OCI-M2 (cell line): ENCODE measurements around the gene ZNF135.

Experiments used
- DNase-seq: peaks from one replicate; lab custom pipeline; 2025; ENCODE audit not compliant: unreplicated experiment; lab: John Stamatoyannopoulos, UW

The ZNF135 gene

GRCh38 chr19:58089846-58090245 is 30.8 kb downstream of the ZNF135 start:
- DNase-seq, result no peak

DNA sequence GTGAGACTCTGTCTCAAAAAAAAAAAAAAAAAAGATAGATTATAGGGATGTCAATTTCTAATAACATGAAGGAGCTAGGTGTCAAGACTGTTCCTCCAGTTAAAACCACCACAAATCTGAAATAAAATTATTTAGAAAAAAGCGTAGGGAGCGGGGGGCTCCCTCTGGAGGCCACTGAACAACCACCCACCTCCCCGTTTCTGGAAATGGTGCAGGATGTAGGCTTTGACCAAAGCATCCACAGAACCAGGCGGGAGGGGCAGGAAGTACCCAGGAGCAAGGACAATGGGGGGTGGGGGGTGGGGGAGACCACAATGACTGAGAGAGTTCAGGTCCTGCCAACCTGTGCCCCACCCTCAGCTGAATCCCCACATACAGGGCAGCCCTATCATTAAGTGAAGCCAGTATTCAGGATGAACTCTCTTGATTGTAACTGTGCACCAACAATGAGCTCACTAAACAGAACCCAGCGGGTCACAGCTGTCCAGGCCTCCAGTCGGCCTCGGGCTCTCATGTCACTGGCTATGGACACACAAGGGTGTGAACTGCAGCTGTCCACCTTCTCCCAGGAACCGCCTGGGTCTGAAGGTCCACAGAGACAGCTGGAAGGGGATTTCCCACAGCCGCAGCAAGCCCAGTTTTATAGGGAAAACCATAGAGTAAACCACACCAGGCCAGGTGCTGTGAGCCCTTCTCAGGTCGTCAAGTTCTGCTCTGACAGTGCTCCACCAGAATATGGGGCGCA is 32.3 kb downstream of the ZNF135 start:
- DNase-seq, result no peak

DNA sequence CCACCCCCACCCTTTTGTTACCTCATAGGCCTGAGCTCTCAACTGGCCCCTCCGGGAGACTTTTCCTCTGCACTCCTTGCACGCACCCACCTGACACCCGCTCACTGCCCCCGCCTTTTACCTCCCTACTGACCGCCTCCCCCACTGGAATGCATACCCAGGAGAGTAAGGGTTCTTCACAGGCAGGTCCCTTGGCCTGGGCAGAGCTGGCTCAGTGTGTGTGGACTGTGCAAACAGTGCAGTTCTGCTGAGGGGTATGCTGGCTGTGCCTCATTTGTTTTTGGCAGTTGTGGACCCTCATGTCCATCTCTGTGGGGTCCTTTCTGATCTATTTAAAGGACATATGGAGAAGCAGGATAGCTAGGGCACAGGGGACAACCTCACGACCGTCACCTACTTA is 34.0 kb downstream of the ZNF135 start:
- no peak for DNase-seq

- DNase-seq, result no peak
Measured at GRCh38 chr19:58095328-58095727, 36.2 kb downstream of the ZNF135 start.

- no peak for DNase-seq
Measured at GRCh38 chr19:58096884-58097283, 37.8 kb downstream of the ZNF135 start.

GRCh38 chr19:58097349-58097748 is 38.3 kb downstream of the ZNF135 start:
- no peak for DNase-seq

DNA sequence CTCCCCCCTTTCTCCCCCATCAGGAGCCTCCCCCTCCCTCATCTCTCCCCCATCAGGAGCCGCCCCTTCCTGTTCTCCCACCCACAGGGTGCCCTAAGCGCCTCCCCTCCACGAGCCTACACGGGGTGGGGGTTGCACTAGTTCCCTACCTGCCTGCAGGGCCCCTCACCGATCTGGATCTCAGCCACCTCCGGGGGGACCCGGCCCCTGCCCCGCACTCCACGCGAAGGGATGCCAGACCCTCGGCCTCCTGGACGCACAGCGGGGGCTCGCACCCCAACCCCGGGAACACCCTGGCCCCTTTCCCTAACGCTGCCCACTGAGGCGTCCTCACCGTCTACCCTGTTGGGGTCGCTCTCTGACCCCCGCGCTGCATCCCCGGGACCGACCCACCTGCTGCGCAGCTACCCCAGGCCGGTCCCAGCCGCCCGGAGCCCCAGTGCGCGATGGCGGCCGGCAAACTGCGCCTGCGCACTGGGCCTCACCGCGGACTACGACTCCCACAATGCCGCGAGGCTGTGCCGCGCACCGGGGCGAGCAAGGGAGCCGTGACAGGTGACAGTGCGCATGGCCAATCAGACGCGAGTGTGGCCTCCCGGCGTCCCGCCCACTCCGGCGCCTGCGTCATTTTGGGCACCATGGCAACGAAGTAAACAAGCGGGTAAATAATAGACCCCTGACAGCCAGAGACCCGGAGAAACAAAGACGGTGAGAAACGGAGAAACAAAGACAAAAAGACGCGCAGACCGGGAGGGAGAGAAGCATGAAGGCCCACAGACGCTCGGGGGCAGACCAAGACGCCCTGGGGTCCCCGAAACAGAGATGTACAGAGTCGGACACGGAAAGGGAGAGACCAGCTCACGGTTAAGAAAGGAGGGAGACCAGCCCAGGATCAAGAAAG is 38.9 kb downstream of the ZNF135 start, which contains the start of gene ZSCAN18:
Gene ZSCAN18 (minus strand): TSS at position 451 of the 901 bp plus-strand sequence. CDS start 7,964 bp downstream, outside the sequence.
- DNase-seq, result peak; percentile 61

DNA sequence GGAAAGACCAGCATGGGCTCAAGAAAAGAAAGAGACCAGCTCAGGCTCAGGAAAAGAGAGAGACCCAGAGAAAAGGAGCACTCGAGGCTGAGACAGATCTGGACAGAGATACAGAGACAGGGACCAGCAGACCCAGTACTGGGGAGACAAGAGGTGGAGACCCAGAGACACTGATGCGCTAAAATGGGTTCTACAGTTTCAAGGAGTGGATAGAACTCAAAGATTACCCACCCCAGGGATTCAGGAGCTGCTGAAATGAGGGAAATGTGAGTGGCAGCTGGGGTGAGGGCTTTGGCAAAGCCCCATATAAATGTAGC is 39.6 kb downstream of the ZNF135 start:
- peak; percentile 53 for DNase-seq

DNA sequence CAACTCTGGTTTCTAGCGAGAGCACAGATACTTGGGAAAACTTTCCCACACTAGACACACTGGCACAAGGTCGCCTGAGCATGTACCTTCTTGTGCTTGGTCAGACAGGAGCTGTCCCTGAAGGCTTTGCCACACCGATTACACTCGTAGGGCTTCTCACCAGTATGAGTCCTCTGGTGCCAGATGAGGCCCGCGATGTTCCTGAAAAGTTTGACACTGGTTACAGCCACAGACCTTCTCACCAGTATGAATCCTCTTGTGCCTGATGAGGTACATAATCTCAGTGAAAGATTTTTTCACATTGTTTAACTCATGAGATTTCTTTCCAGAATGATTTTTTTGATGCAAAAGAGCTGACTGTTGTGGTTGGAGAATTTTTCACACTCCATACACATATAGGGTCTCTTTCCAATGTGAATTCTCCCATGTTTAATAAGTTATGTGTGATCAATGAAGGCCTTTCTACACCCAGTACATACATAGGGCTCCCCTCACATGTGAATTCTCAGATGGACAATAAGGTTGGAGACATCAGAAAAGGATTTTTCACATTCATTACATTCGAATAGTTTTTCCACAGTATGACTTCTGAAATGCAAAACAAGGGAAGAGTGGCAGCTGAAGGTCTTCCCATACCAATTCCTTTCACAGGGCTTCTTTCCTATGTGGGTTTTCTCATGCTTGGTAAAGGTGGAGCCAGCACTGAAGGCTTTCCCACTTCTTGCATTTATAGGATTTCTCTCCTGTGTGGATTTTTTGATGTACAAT is 48.9 kb downstream of the ZNF135 start:
- DNase-seq, result no peak

- DNase-seq, result no peak
Measured at GRCh38 chr19:58108546-58108817, 49.4 kb downstream of the ZNF135 start.

- DNase-seq, result no peak
Measured at GRCh38 chr19:58117841-58118575, 58.9 kb downstream of the ZNF135 start.

GRCh38 chr19:58118979-58119733 is 60.1 kb downstream of the ZNF135 start:
- DNase-seq, result no peak
